WTC11 (cell line): ENCODE measurements around the gene NSMCE1. TPM values are rescaled to one million over a fixed set of nuclear protein-coding genes. Genes with fewer than 3 reads are reported as not detected.

Source experiments
- ATAC-seq: fragments of 200-7000 bp; cut with Tn5 transposase; 2 replicates; pipeline ENCODE4 v1.10.0; 2021; ENCODE audit warnings: mild to moderate bottlenecking, moderate library complexity
- CTCF ChIA-PET: fragments of 300-600 bp; sonication (Branson Sonifier 250); formaldehyde crosslinking; loops from one replicate; lab custom pipeline; 2021; ENCODE audit warnings: antibody characterized with exemption; lab: Charles Lee
- POLR2A ChIA-PET: fragments of 350-600 bp; sonication (Branson Sonifier 250); formaldehyde crosslinking; loops from one replicate; lab custom pipeline; 2021; ENCODE audit warnings: antibody characterized with exemption; lab: Charles Lee
- DNase-seq: peaks from one replicate; pipeline ENCODE4 v3.0.0; 2021; ENCODE audit warnings: low spot score
- H3K27ac Mint-ChIP-seq: 2 replicates; pipeline ENCODE4 v1.8.0; 2021; ENCODE audit warnings: mixed read lengths
- H3K27me3 Mint-ChIP-seq: 2 replicates; pipeline ENCODE4 v1.8.0; 2021; ENCODE audit warnings: low read depth, mild to moderate bottlenecking, moderate library complexity, mixed read lengths
- H3K36me3 Mint-ChIP-seq: 2 replicates; pipeline ENCODE4 v1.8.0; 2021; ENCODE audit warnings: mixed read lengths
- H3K4me1 Mint-ChIP-seq: 2 replicates; pipeline ENCODE4 v1.8.0; 2022; ENCODE audit warnings: mixed read lengths
- H3K4me3 Mint-ChIP-seq: 2 replicates; pipeline ENCODE4 v1.8.0; 2021; ENCODE audit warnings: mild to moderate bottlenecking, moderate library complexity, mixed read lengths
- H3K9me3 Mint-ChIP-seq: 2 replicates; pipeline ENCODE4 v1.8.0; 2021; ENCODE audit warnings: mixed read lengths
- CREM ChIP-seq: sonication (generic); formaldehyde crosslinking; IDR thresholded peaks from 2 replicates; pipeline ENCODE4 v1.8.1; 2022; ENCODE audit warnings: mild to moderate bottlenecking, missing genetic modification reagents, moderate library complexity
- EMX1 ChIP-seq: fragments of 250-450 bp; sonication (Bioruptor Pico); IDR thresholded peaks from 2 replicates; pipeline ENCODE4 v1.8.0; 2021; ENCODE audit warnings: mild to moderate bottlenecking
- ETV6 ChIP-seq: sonication (generic); formaldehyde crosslinking; IDR thresholded peaks from 2 replicates; pipeline ENCODE4 v1.8.1; 2022; ENCODE audit warnings: mild to moderate bottlenecking, missing genetic modification reagents
- FOXJ3 ChIP-seq: sonication (generic); formaldehyde crosslinking; IDR thresholded peaks from 2 replicates; pipeline ENCODE4 v1.9.0; 2021; ENCODE audit warnings: missing genetic modification reagents, mild to moderate bottlenecking, borderline replicate concordance
- FOXP1 ChIP-seq: sonication (generic); formaldehyde crosslinking; IDR thresholded peaks from 2 replicates; pipeline ENCODE4 v1.8.0; 2022; ENCODE audit warnings: missing genetic modification reagents, mild to moderate bottlenecking, moderate library complexity, borderline replicate concordance
- HMGA2 ChIP-seq: fragments of 250-450 bp; sonication (Bioruptor Pico); IDR thresholded peaks from 2 replicates; pipeline ENCODE4 v1.4.0; 2021; ENCODE audit warnings: mild to moderate bottlenecking, moderate library complexity
- PRRX2 ChIP-seq: fragments of 250-450 bp; sonication (Bioruptor Pico); IDR thresholded peaks from 2 replicates; pipeline ENCODE4 v1.8.0; 2021; ENCODE audit warnings: mild to moderate bottlenecking
- SMAD3 ChIP-seq: sonication (generic); formaldehyde crosslinking; IDR thresholded peaks from 2 replicates; pipeline ENCODE4 v1.8.0; 2022; ENCODE audit warnings: missing genetic modification reagents, mild to moderate bottlenecking, borderline replicate concordance
- SOX15 ChIP-seq: fragments of 250-450 bp; sonication (Bioruptor Pico); IDR thresholded peaks from 2 replicates; pipeline ENCODE4 v1.9.0; 2021; ENCODE audit warnings: mild to moderate bottlenecking
- SP1 ChIP-seq: sonication (generic); formaldehyde crosslinking; conservative IDR thresholded peaks from 2 replicates; pipeline ENCODE4 v1.8.1; 2022; ENCODE audit warnings: missing genetic modification reagents
- TEAD1 ChIP-seq: sonication (generic); formaldehyde crosslinking; IDR thresholded peaks from 2 replicates; pipeline ENCODE4 v1.8.0; 2022; ENCODE audit warnings: mild to moderate bottlenecking, missing genetic modification reagents
- TEAD4 ChIP-seq: sonication (generic); formaldehyde crosslinking; IDR thresholded peaks from 2 replicates; pipeline ENCODE4 v1.8.0; 2022; ENCODE audit warnings: mild to moderate bottlenecking, missing genetic modification reagents
- ZNF263 ChIP-seq: sonication (generic); formaldehyde crosslinking; IDR thresholded peaks from 2 replicates; pipeline ENCODE4 v1.8.1; 2022; ENCODE audit warnings: low read depth, mild to moderate bottlenecking, moderate library complexity, missing genetic modification reagents
- total RNA-seq: library from RNA; stranded (reverse); gene quantifications from 3 replicates; pipeline ENCODE4 v1.2.3, GENCODE V29; 2021
- TF ChIP-seq, protein P1 (sequence below): sonication (generic); formaldehyde crosslinking; IDR thresholded peaks from 2 replicates; pipeline ENCODE4 v1.8.1; 2023; ENCODE audit warnings: mild to moderate bottlenecking, missing genetic modification reagents
- TF ChIP-seq, protein P2 (sequence below): sonication (generic); formaldehyde crosslinking; IDR thresholded peaks from 2 replicates; pipeline ENCODE4 v1.8.1; 2022; ENCODE audit warnings: mild to moderate bottlenecking, moderate library complexity, missing genetic modification reagents
- TF ChIP-seq, protein P3 (sequence below): sonication (generic); formaldehyde crosslinking; IDR thresholded peaks from 2 replicates; pipeline ENCODE4 v1.8.1; 2023; ENCODE audit warnings: mild to moderate bottlenecking, missing genetic modification reagents, moderate library complexity
- TF ChIP-seq, protein P4 (sequence below): sonication (generic); formaldehyde crosslinking; IDR thresholded peaks from 2 replicates; pipeline ENCODE4 v1.8.0; 2023; ENCODE audit warnings: missing genetic modification reagents, mild to moderate bottlenecking, borderline replicate concordance
- TF ChIP-seq, protein P5 (sequence below): sonication (generic); formaldehyde crosslinking; IDR thresholded peaks from 2 replicates; pipeline ENCODE4 v1.8.1; 2022; ENCODE audit warnings: low read depth, missing genetic modification reagents, borderline replicate concordance
- TF ChIP-seq, protein P6 (sequence below): fragments of 200-600 bp; IDR thresholded peaks from 2 replicates; pipeline ENCODE4 v1.8.0; 2022; ENCODE audit warnings: antibody characterized with exemption
- TF ChIP-seq, protein P7 (sequence below): sonication (generic); formaldehyde crosslinking; conservative IDR thresholded peaks from 2 replicates; pipeline ENCODE4 v1.8.1; 2023; ENCODE audit warnings: mild to moderate bottlenecking, low read depth, missing genetic modification reagents, moderate library complexity
- TF ChIP-seq, protein P8 (sequence below): fragments of 250-450 bp; sonication (Bioruptor Pico); IDR thresholded peaks from 2 replicates; pipeline ENCODE4 v1.9.0; 2021; ENCODE audit warnings: moderate library complexity, mild to moderate bottlenecking, inconsistent platforms, borderline replicate concordance

The NSMCE1 gene
- total RNA-seq, 1 experiment from 2014 or later = 29.4 TPM

DNA sequence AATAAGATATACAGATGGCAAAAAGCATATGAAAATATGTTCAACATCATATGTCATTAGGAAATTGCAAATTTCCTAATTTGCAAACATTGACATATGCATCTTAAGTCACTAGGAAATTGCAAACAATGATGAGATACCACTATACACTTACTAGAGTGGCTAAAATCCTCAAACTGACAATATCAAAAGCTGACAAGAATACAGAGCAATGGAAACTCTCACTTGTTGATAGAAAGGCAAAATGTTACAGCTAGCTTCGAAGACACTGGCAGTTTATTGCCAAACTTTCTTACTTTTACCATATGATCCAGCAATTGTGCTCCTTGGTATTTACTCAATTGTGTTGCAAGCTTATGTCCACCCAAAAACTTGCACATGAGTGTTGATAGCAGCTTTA lies 40.2 kb upstream of the NSMCE1 start (continued):
- TF ChIP-seq, protein P1, sequence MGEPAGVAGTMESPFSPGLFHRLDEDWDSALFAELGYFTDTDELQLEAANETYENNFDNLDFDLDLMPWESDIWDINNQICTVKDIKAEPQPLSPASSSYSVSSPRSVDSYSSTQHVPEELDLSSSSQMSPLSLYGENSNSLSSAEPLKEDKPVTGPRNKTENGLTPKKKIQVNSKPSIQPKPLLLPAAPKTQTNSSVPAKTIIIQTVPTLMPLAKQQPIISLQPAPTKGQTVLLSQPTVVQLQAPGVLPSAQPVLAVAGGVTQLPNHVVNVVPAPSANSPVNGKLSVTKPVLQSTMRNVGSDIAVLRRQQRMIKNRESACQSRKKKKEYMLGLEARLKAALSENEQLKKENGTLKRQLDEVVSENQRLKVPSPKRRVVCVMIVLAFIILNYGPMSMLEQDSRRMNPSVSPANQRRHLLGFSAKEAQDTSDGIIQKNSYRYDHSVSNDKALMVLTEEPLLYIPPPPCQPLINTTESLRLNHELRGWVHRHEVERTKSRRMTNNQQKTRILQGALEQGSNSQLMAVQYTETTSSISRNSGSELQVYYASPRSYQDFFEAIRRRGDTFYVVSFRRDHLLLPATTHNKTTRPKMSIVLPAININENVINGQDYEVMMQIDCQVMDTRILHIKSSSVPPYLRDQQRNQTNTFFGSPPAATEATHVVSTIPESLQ = no peak
- no peak for TF ChIP-seq FOXJ3 (CRISPR knock-in tag)
- TF ChIP-seq, protein P2, sequence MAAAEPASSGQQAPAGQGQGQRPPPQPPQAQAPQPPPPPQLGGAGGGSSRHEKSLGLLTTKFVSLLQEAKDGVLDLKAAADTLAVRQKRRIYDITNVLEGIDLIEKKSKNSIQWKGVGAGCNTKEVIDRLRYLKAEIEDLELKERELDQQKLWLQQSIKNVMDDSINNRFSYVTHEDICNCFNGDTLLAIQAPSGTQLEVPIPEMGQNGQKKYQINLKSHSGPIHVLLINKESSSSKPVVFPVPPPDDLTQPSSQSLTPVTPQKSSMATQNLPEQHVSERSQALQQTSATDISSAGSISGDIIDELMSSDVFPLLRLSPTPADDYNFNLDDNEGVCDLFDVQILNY (CRISPR knock-in tag) = no peak
- TF ChIP-seq ZNF263 = no peak

DNA sequence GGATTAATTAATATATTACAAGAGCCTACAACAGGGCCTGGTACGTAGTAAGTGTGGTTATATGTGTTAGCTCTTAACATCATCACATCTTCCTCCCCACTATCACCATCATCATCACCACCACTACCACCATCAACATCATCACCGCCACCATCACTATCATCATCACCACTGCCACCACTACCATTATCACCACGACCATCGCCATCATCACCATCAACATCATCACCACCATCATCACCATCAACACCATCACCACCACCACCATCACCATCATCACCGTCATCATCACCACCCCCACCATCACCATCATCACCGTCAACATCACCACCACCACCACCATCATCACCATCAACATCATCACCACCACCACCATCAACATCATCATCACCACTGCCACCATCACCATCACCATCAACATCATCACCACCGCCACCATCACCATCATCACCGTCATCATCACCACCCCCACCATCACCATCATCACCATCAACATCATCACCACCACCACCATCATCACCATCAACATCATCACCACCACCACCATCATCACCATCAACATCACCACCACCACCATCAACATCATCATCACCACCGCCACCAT lies 37.4 kb upstream of the NSMCE1 start:
- peaks cover 1% of the 10 kb centered on the region; the same call in 1 of the 2 replicates for H3K27me3 Mint-ChIP-seq
- CTCF ChIA-PET = no interaction called here
- peaks cover 12% of the 10 kb centered on the region for H3K9me3 Mint-ChIP-seq
- ATAC-seq (no peak), DNase-seq (no peak)
- POLR2A ChIA-PET = no interaction called here
- no peak overlapping the region for H3K27ac Mint-ChIP-seq
- H3K36me3 Mint-ChIP-seq = peaks cover 9% of the 10 kb centered on the region
- TF ChIP-seq, protein P3, sequence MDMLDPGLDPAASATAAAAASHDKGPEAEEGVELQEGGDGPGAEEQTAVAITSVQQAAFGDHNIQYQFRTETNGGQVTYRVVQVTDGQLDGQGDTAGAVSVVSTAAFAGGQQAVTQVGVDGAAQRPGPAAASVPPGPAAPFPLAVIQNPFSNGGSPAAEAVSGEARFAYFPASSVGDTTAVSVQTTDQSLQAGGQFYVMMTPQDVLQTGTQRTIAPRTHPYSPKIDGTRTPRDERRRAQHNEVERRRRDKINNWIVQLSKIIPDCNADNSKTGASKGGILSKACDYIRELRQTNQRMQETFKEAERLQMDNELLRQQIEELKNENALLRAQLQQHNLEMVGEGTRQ (CRISPR knock-in tag) = no peak
- TF ChIP-seq PRRX2 (CRISPR knock-in tag) = no peak
- TF ChIP-seq EMX1 (CRISPR knock-in tag) = no peak
- TF ChIP-seq, protein P4, sequence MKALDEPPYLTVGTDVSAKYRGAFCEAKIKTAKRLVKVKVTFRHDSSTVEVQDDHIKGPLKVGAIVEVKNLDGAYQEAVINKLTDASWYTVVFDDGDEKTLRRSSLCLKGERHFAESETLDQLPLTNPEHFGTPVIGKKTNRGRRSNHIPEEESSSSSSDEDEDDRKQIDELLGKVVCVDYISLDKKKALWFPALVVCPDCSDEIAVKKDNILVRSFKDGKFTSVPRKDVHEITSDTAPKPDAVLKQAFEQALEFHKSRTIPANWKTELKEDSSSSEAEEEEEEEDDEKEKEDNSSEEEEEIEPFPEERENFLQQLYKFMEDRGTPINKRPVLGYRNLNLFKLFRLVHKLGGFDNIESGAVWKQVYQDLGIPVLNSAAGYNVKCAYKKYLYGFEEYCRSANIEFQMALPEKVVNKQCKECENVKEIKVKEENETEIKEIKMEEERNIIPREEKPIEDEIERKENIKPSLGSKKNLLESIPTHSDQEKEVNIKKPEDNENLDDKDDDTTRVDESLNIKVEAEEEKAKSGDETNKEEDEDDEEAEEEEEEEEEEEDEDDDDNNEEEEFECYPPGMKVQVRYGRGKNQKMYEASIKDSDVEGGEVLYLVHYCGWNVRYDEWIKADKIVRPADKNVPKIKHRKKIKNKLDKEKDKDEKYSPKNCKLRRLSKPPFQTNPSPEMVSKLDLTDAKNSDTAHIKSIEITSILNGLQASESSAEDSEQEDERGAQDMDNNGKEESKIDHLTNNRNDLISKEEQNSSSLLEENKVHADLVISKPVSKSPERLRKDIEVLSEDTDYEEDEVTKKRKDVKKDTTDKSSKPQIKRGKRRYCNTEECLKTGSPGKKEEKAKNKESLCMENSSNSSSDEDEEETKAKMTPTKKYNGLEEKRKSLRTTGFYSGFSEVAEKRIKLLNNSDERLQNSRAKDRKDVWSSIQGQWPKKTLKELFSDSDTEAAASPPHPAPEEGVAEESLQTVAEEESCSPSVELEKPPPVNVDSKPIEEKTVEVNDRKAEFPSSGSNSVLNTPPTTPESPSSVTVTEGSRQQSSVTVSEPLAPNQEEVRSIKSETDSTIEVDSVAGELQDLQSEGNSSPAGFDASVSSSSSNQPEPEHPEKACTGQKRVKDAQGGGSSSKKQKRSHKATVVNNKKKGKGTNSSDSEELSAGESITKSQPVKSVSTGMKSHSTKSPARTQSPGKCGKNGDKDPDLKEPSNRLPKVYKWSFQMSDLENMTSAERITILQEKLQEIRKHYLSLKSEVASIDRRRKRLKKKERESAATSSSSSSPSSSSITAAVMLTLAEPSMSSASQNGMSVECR (CRISPR knock-in tag) = no peak
- TF ChIP-seq CREM (CRISPR knock-in tag) = no peak
- no peak for TF ChIP-seq TEAD4 (CRISPR knock-in tag)
- TF ChIP-seq, protein P5, sequence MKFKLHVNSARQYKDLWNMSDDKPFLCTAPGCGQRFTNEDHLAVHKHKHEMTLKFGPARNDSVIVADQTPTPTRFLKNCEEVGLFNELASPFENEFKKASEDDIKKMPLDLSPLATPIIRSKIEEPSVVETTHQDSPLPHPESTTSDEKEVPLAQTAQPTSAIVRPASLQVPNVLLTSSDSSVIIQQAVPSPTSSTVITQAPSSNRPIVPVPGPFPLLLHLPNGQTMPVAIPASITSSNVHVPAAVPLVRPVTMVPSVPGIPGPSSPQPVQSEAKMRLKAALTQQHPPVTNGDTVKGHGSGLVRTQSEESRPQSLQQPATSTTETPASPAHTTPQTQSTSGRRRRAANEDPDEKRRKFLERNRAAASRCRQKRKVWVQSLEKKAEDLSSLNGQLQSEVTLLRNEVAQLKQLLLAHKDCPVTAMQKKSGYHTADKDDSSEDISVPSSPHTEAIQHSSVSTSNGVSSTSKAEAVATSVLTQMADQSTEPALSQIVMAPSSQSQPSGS = no peak
- no peak for TF ChIP-seq HMGA2 (CRISPR knock-in tag)
- TF ChIP-seq TEAD1 = no peak
- TF ChIP-seq FOXP1 (CRISPR knock-in tag) = no peak
- no peak for TF ChIP-seq SP1
- TF ChIP-seq, protein P6, sequence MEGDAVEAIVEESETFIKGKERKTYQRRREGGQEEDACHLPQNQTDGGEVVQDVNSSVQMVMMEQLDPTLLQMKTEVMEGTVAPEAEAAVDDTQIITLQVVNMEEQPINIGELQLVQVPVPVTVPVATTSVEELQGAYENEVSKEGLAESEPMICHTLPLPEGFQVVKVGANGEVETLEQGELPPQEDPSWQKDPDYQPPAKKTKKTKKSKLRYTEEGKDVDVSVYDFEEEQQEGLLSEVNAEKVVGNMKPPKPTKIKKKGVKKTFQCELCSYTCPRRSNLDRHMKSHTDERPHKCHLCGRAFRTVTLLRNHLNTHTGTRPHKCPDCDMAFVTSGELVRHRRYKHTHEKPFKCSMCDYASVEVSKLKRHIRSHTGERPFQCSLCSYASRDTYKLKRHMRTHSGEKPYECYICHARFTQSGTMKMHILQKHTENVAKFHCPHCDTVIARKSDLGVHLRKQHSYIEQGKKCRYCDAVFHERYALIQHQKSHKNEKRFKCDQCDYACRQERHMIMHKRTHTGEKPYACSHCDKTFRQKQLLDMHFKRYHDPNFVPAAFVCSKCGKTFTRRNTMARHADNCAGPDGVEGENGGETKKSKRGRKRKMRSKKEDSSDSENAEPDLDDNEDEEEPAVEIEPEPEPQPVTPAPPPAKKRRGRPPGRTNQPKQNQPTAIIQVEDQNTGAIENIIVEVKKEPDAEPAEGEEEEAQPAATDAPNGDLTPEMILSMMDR = no peak
- TF ChIP-seq, protein P7, sequence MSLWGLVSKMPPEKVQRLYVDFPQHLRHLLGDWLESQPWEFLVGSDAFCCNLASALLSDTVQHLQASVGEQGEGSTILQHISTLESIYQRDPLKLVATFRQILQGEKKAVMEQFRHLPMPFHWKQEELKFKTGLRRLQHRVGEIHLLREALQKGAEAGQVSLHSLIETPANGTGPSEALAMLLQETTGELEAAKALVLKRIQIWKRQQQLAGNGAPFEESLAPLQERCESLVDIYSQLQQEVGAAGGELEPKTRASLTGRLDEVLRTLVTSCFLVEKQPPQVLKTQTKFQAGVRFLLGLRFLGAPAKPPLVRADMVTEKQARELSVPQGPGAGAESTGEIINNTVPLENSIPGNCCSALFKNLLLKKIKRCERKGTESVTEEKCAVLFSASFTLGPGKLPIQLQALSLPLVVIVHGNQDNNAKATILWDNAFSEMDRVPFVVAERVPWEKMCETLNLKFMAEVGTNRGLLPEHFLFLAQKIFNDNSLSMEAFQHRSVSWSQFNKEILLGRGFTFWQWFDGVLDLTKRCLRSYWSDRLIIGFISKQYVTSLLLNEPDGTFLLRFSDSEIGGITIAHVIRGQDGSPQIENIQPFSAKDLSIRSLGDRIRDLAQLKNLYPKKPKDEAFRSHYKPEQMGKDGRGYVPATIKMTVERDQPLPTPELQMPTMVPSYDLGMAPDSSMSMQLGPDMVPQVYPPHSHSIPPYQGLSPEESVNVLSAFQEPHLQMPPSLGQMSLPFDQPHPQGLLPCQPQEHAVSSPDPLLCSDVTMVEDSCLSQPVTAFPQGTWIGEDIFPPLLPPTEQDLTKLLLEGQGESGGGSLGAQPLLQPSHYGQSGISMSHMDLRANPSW = no peak
- TF ChIP-seq SMAD3 (CRISPR knock-in tag) = no peak
- TF ChIP-seq, protein P8, sequence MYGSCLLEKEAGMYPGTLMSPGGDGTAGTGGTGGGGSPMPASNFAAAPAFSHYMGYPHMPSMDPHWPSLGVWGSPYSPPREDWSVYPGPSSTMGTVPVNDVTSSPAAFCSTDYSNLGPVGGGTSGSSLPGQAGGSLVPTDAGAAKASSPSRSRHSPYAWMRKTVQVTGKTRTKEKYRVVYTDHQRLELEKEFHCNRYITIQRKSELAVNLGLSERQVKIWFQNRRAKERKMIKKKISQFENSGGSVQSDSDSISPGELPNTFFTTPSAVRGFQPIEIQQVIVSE (CRISPR knock-in tag) = no peak
- TF ChIP-seq SOX15 (CRISPR knock-in tag) = no peak
- no peak for TF ChIP-seq ETV6
- H3K4me1 Mint-ChIP-seq = peaks cover 14% of the 10 kb centered on the region
- no peak overlapping the region for H3K4me3 Mint-ChIP-seq
